ENCODE data around the gene EFCAB6. TPM values are rescaled to one million over a fixed set of nuclear protein-coding genes. Genes with fewer than 3 reads are reported as not detected.

The EFCAB6 gene
- total RNA-seq, 4 donors from 2014 or later: 1.2 to 4.0 (median 3.0) TPM

DNA sequence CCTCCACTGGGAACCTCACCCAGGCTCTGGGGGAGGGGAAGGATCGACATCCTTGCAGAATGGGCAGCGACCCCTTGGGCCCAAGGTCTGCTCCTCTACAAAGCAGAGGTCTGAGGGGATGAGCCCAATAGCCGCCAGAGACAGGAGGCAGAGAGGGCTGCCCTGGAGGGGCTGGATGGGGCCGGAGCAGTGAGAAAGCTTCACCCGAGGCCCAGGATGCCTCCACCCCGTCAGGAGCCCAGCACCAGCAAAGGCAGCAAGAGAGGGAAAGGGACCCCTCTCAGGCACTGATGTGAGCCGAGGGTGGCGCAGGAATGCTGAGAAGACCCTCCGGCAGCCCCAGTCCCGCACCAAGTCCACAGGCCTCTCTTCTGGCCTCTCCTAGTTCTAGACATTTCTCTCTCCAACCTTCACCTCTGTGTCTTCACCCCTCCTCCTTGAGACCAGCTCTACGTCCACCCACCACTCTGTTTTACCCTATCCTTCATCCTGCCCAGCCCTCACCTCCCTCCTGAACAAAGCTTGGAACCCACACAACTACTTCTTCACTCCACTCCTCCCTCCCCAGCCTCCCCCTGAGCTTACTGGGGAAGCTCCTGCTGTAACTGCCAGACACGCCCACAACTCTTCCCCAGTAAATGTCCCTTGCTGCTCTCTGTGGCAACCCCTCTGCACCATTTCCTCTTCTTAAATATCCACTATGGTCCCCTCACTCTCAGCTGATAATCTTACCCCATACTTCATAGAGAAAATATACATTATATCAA is 268.4 kb downstream of the EFCAB6 start:
- no peak for DNase-seq (ENCODE audit: extremely low spot score)
- 81% methylated on average over 10 of the region's 12 CpGs for WGBS

GRCh38 chr22:43542681-43543521 is 269.2 kb downstream of the EFCAB6 start:
- Histone ChIP-seq H3K27ac (replicated peaks in 1 of 4) (no peak overlapping the region), H3K4me1 (no peaks in the 10 kb centered on the region), H3K36me3 (no peaks in the 10 kb centered on the region), H3K9me3 (no peaks in the 10 kb centered on the region), H3K27me3 (no peaks in the 10 kb centered on the region), H3K4me3 (no peak overlapping the region)
- WGBS: 90% methylated on average over 23 of the region's 23 CpGs
- intact Hi-C loops (cut with DNase I): no loop called here
- no peak for DNase-seq (ENCODE audit: extremely low spot score)
- TF ChIP-seq EP300 (IDR thresholded peaks at IDR 0.05) (no peak), POLR2AphosphoS5 (IDR thresholded peaks at IDR 0.05) (no peak), CTCF (IDR thresholded peaks at IDR 0.05) (no peak), POLR2A (IDR thresholded peaks at IDR 0.05; ENCODE audit: low read depth) (no peak)

More for the DNA sequence above, 268.4 kb downstream of the EFCAB6 start:
- no peaks in the 10 kb centered on the region for H3K36me3 ChIP-seq
- H3K4me3 ChIP-seq: no peak overlapping the region
- H3K9me3 ChIP-seq: no peaks in the 10 kb centered on the region
- no peaks in the 10 kb centered on the region for H3K27me3 ChIP-seq
- TF ChIP-seq POLR2A (IDR thresholded peaks at IDR 0.05; ENCODE audit: low read depth) (no peak), POLR2AphosphoS5 (IDR thresholded peaks at IDR 0.05) (no peak)
- no peak overlapping the region for H3K27ac ChIP-seq (replicated peaks in 1 of 4)
- no peaks in the 10 kb centered on the region for H3K4me1 ChIP-seq
- intact Hi-C loops (cut with DNase I): no loop called here

- H3K4me3 ChIP-seq: no peak overlapping the region
- H3K27ac ChIP-seq (replicated peaks in 1 of 4): no peak overlapping the region
- TF ChIP-seq POLR2A (IDR thresholded peaks at IDR 0.05; ENCODE audit: low read depth) (no peak), EP300 (IDR thresholded peaks at IDR 0.05) (no peak), POLR2AphosphoS5 (IDR thresholded peaks at IDR 0.05) (no peak), CTCF (IDR thresholded peaks at IDR 0.05) (no peak)
- no peak for DNase-seq (ENCODE audit: extremely low spot score)
- H3K36me3 ChIP-seq: peaks cover 0 to 6% (median 2%) of the 10 kb centered on the region in 4 donors
- no peaks in the 10 kb centered on the region for H3K4me1 ChIP-seq
- no peaks in the 10 kb centered on the region for H3K27me3 ChIP-seq
- WGBS: 79% methylated on average over 18 of the region's 18 CpGs
- H3K9me3 ChIP-seq: peaks cover 0 to 7% (median 0%) of the 10 kb centered on the region in 4 donors
- intact Hi-C loops (cut with DNase I): no loop called here
Measured at GRCh38 chr22:43541462-43542407, 270.4 kb downstream of the EFCAB6 start.

GRCh38 chr22:43541022-43541421 is 271.1 kb downstream of the EFCAB6 start:
- H3K4me3 ChIP-seq: no peak overlapping the region
- H3K36me3 ChIP-seq: peaks cover 0 to 7% (median 2%) of the 10 kb centered on the region in 4 donors
- intact Hi-C loops (cut with DNase I): no loop called here
- H3K27ac ChIP-seq (replicated peaks in 1 of 4): no peak overlapping the region
- peaks cover 0 to 7% (median 0%) of the 10 kb centered on the region in 4 donors for H3K9me3 ChIP-seq
- no peaks in the 10 kb centered on the region for H3K27me3 ChIP-seq
- no peak for DNase-seq (ENCODE audit: extremely low spot score)
- H3K4me1 ChIP-seq: no peaks in the 10 kb centered on the region
- WGBS: 84% methylated on average over 6 of the region's 6 CpGs
- TF ChIP-seq POLR2A (IDR thresholded peaks at IDR 0.05; ENCODE audit: low read depth) (no peak), CTCF (IDR thresholded peaks at IDR 0.05) (no peak), EP300 (IDR thresholded peaks at IDR 0.05) (no peak)
